ENCODE measurements around the gene FILIP1L. TPM values are rescaled to one million over a fixed set of nuclear protein-coding genes. Genes with fewer than 3 reads are reported as not detected.
"Not testable (repeated sequence)": the region's sequence is repeated elsewhere in the genome, so short reads cannot be mapped to it uniquely, and the experiment has no call there.

The FILIP1L gene
- total RNA-seq, 4 donors from 2014 or later = 4.4 to 17.7 (median 13.2) TPM

DNA sequence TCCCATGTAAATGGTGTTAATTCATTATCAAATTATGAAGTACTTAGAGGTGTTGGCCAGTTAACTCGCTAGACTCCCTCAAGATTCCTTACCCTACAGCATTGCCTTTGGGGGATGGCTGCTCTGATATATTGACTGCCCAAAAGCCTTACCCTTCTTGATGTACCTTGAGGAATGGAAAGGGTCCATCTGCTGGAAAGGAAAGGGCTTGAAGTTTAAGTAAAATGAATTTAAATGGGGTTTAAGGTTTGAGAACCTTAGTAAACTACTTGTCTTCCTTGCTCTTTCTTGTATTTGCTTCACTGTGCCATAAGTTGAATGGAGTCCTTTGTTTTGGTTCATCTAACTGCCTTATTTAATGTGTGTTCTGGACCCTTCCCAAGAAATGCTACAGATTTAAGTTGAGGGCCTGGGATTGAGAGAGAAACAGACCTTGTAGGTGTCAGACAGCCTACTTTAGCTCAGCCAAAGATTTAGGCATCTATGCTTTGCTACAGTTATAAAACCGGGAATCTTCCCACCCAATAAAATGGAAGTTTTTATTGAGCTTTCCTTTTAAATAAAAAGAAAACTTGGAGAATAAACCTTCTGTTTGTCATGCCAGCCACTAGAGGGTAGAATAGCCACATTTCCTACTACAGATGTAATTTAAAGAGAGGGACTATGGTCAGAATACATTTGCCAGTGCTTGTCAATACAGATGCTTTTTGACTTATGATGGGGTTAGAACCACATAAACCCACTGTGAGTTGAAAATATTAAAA, 271.3 kb downstream of the FILIP1L start:
- H3K4me1 ChIP-seq = no peaks in the 10 kb centered on the region
- H3K27ac ChIP-seq = peak overlapping the region in 1 of 3 donors; percentile 21
- H3K9me3 ChIP-seq = no peaks in the 10 kb centered on the region
- intact Hi-C loops (cut with DNase I) = no loop called here
- DNase-seq = no peak
- TF ChIP-seq POLR2A (IDR thresholded peaks at IDR 0.05) = no peak
- TF ChIP-seq, protein P1, sequence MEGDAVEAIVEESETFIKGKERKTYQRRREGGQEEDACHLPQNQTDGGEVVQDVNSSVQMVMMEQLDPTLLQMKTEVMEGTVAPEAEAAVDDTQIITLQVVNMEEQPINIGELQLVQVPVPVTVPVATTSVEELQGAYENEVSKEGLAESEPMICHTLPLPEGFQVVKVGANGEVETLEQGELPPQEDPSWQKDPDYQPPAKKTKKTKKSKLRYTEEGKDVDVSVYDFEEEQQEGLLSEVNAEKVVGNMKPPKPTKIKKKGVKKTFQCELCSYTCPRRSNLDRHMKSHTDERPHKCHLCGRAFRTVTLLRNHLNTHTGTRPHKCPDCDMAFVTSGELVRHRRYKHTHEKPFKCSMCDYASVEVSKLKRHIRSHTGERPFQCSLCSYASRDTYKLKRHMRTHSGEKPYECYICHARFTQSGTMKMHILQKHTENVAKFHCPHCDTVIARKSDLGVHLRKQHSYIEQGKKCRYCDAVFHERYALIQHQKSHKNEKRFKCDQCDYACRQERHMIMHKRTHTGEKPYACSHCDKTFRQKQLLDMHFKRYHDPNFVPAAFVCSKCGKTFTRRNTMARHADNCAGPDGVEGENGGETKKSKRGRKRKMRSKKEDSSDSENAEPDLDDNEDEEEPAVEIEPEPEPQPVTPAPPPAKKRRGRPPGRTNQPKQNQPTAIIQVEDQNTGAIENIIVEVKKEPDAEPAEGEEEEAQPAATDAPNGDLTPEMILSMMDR (IDR thresholded peaks at IDR 0.05) = peak; percentile 24 to 70 (median 53)
- no peak overlapping the region for H3K4me3 ChIP-seq (replicated peaks in 1 of 3)
- H3K27me3 ChIP-seq = no peaks in the 10 kb centered on the region
- no peaks in the 10 kb centered on the region for H3K36me3 ChIP-seq
- WGBS, 2 donors = 40 to 45% methylated on average over 2 of the region's 2 CpGs

DNA sequence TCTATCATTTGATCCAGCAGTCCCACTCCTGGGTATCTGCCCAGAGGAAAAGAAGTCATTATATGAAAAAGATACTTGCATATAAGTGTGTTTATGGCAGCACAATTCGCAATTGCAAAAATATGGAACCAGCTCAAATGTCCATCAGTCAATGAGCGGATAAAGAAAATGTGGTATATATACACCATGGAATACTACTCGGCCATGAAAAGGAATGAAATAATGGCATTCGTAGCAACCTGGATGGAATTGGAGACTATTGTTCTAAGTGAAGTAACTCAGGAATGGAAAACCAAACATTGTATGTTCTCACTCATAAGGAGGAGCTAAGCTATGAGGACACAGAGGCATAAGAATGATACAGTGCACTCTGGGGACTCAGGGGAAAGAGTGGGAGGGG, 272.4 kb downstream of the FILIP1L start:
- H3K9me3 ChIP-seq; H3K4me3 ChIP-seq (replicated peaks in 1 of 3); H3K27ac ChIP-seq; H3K4me1 ChIP-seq; DNase-seq; intact Hi-C loops (cut with DNase I); H3K36me3 ChIP-seq; H3K27me3 ChIP-seq: not testable (repeated sequence)
- WGBS, 2 donors = 96 to 97% methylated on average over 4 of the region's 4 CpGs

DNA sequence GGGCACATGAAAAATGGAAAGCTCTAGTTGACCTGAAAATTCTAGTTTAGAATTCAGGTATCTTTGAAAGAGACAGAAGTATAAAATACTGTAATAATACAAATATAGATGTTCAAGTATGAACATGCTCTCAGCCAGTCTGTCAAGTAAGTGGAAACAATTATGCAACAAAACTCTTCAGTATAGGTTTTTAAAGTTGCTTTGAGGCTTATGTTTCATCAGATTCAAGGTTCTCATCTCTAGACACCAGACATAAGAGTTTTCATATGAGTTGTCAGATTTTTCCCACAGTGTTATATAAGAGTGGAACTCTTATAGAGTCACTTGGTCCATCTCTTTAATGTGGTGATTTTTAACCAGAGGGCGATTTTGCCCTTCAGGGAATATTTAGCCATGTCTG, 274.7 kb downstream of the FILIP1L start:
- TF ChIP-seq, protein P1 (IDR thresholded peaks at IDR 0.05) = no peak
- TF ChIP-seq POLR2A (IDR thresholded peaks at IDR 0.05) = no peak
- WGBS, 2 donors = 80 to 86% methylated on average over 1 of the region's 1 CpG
- Histone ChIP-seq H3K4me1 (no peaks in the 10 kb centered on the region), H3K9me3 (no peaks in the 10 kb centered on the region), H3K27ac (no peak overlapping the region), H3K4me3 (replicated peaks in 1 of 3) (no peak overlapping the region), H3K27me3 (no peaks in the 10 kb centered on the region), H3K36me3 (no peaks in the 10 kb centered on the region)
- intact Hi-C loops (cut with DNase I) = loop anchor here (10.0 kb wide), 1 partner anchor 415 kb away; no protein-coding TSS in a partner anchor
- DNase-seq = no peak

DNA sequence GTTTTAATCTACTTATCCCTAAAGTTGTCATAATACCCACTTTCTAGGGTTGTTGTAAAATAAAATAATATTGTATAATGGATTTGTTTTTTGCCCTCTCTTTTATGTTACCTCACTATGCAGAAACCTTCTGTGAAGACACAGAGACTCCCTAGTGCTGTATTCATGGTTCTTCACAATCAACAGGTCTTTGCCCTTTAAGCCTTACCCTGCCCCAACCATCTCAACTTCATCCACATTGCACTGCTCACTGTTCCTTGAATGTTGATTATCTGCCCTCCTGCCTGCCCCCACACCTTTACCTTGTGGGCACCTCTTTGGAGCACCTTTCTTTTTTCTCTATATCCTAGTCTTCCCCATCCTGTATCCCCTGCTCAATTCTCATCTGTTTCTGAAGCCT, 275.5 kb downstream of the FILIP1L start:
- no peaks in the 10 kb centered on the region for H3K9me3 ChIP-seq
- TF ChIP-seq POLR2A (IDR thresholded peaks at IDR 0.05) = no peak
- TF ChIP-seq, protein P1 (IDR thresholded peaks at IDR 0.05) = no peak
- H3K4me3 ChIP-seq (replicated peaks in 1 of 3) = no peak overlapping the region
- no peak for DNase-seq
- H3K27ac ChIP-seq = no peak overlapping the region
- intact Hi-C loops (cut with DNase I) = loop anchor here (10.0 kb wide), 1 partner anchor 416 kb away; no protein-coding TSS in a partner anchor
- H3K27me3 ChIP-seq = no peaks in the 10 kb centered on the region
- no peaks in the 10 kb centered on the region for H3K36me3 ChIP-seq
- peaks cover under 1 to 2% of the 10 kb centered on the region in 2 donors for H3K4me1 ChIP-seq

DNA sequence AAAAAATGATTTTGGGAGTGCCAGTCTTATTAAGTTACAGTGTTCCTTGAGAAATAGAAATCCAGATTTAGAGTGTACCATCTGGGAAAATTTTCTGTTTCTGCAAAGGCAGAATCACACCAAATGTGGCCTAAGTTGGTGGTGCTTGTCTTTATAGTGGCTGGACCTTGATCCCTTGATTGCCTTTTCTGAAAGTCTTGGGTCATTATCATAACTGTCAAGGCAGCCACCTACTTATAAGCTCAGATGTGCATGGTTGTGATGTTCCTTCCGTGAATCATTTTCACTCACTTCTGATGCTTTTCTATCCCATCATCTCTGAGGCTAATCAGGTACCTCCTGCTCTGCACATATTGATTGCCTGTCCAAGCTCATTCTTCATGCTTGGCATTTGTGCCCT, 276.6 kb downstream of the FILIP1L start:
- Histone ChIP-seq H3K27me3 (no peaks in the 10 kb centered on the region), H3K4me3 (replicated peaks in 1 of 3) (no peak overlapping the region), H3K27ac (no peak overlapping the region), H3K36me3 (no peaks in the 10 kb centered on the region), H3K9me3 (no peaks in the 10 kb centered on the region), H3K4me1 (peaks cover 4 to 12% of the 10 kb centered on the region in 2 donors)
- TF ChIP-seq, protein P1 (IDR thresholded peaks at IDR 0.05) = no peak
- no peak for TF ChIP-seq POLR2A (IDR thresholded peaks at IDR 0.05)
- intact Hi-C loops (cut with DNase I) = loop anchor here (10.0 kb wide), 1 partner anchor 417 kb away; no protein-coding TSS in a partner anchor
- no peak for DNase-seq
- WGBS, 2 donors = 94 to 95% methylated on average over 1 of the region's 1 CpG

Measured in thyroid gland (tissue), 4 donors.